HT-29 (cell line): Measurements from ENCODE around the gene ADIPOR1. TPM values are rescaled to one million over a fixed set of nuclear protein-coding genes. Genes with fewer than 3 reads are reported as not detected.

Source experiments
- DNase-seq: peaks from one replicate; pipeline ENCODE4 v3.0.0-alpha.2; 2015; ENCODE audit warnings: low spot score
- total RNA-seq: library from RNA; depleted of rRNA; stranded (reverse); fragments of >200 nt; shearing (Covaris generic); gene quantifications from 2 replicates; pipeline ENCODE4 v1.2.3, GENCODE V29; 2014

ADIPOR1 gene
- total RNA-seq, 1 experiment from 2014 or later, result 117 TPM

- DNase-seq, result no peak
These were observed 13.9 kb upstream of the ADIPOR1 start for GRCh38 chr1:202972046-202972445.

GRCh38 chr1:202968895-202969295 is 10.8 kb upstream of the ADIPOR1 start:
- DNase-seq, result peak; percentile 86

GRCh38 chr1:202968351-202968750 is 10.2 kb upstream of the ADIPOR1 start:
- no peak for DNase-seq

GRCh38 chr1:202967684-202968281 is 9.7 kb upstream of the ADIPOR1 start:
- peak; percentile 9 for DNase-seq

- DNase-seq, result no peak
These were observed 8.1 kb upstream of the ADIPOR1 start for GRCh38 chr1:202966006-202966898.

GRCh38 chr1:202965422-202965821 is 7.3 kb upstream of the ADIPOR1 start:
- no peak for DNase-seq

- no peak for DNase-seq
These were observed 6.8 kb upstream of the ADIPOR1 start for GRCh38 chr1:202964791-202965410.

GRCh38 chr1:202961220-202961880 is 3.2 kb upstream of the ADIPOR1 start:
- no peak for DNase-seq

GRCh38 chr1:202959276-202959620 is 1.1 kb upstream of the ADIPOR1 start:
- DNase-seq, result peak; percentile 37

- peak; percentile 29 for DNase-seq
These were observed 598 bp upstream of the ADIPOR1 start for GRCh38 chr1:202958544-202959275.

GRCh38 chr1:202956969-202957368 is 1.1 kb downstream of the ADIPOR1 start:
- peak; percentile 21 for DNase-seq

- peak; percentile 3 for DNase-seq
These were observed 3.9 kb downstream of the ADIPOR1 start for GRCh38 chr1:202954057-202954745.

GRCh38 chr1:202953392-202953791 is 4.7 kb downstream of the ADIPOR1 start:
- DNase-seq, result no peak

GRCh38 chr1:202952818-202953217 is 5.3 kb downstream of the ADIPOR1 start:
- peak; percentile 83 for DNase-seq

GRCh38 chr1:202952099-202952498 is 6.0 kb downstream of the ADIPOR1 start:
- DNase-seq, result peak; percentile 52

GRCh38 chr1:202951437-202951836 is 6.7 kb downstream of the ADIPOR1 start:
- no peak for DNase-seq

GRCh38 chr1:202945483-202945882 is 12.6 kb downstream of the ADIPOR1 start:
- no peak for DNase-seq

GRCh38 chr1:202944438-202944921 is 13.6 kb downstream of the ADIPOR1 start:
- no peak for DNase-seq

GRCh38 chr1:202942426-202942825 is 15.7 kb downstream of the ADIPOR1 start:
- DNase-seq, result no peak

GRCh38 chr1:202941372-202941771 is 16.7 kb downstream of the ADIPOR1 start:
- no peak for DNase-seq

- DNase-seq, result no peak
These were observed 17.6 kb downstream of the ADIPOR1 start for GRCh38 chr1:202940561-202940960.
